Astrocyte of the hippocampus (primary cell): ENCODE measurements around the gene YARS1.

Source experiments
- DNase-seq: peaks from one replicate; pipeline ENCODE4 v3.0.0; 2011; ENCODE audit warnings: low read depth, low spot score

YARS1 gene

DNA sequence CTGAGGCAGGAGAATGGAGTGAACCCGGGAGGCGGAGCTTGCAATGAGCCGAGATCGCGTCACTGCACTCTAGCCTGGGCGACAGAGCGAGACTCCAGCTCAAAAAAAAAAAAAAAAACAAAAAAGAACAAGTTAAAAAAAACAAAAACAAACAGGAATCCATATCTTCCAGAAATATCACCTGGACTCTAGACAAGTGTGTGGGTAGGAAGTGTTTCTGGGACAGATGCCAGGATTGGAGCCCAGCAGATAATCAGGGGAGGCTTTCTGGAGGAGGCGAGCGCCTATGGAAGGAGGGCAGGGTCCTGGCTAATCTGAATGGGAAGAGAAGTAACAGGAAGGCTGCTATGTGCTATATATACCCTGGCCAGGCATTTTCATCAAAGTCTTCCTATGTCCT lies 71.0 kb downstream of the YARS1 start:
- DNase-seq: no peak

- no peak for DNase-seq
Observed at GRCh38 chr1:32744071-32744425, 73.1 kb downstream of the YARS1 start.

DNA sequence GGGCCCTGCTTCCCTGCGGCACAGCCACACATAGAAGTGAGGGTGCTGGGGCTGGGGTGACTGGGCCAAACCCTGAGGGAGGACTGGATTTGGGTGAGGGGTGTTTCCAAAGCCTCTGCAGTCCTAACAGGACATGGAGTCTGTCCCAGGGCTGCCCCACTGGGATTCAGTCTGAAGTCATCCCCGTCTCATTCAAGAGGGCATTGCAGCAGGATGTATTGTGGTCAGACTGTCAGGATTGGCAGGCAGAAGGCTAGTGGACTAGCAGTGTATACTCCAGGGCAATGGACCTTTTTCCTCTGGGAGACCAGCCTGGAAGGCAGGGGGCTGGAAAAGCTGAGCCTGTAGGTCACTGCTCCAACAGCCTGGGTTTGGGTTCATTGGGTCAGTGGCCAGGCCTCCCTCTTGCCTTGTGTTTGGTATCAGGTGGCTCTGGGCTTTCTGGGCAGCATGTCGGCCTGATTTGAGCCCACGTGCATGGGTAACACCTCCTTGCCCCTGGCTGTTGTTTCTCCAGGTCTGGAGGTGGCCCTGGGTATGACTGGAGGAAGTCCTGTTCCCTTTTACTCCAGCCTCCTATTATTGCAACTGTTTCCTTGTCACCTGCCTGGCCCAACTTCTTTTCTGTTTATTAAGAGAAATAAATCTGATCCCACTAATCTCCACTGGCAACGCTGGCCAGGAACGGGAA lies 73.6 kb downstream of the YARS1 start:
- DNase-seq: no peak

- DNase-seq: no peak
Observed at GRCh38 chr1:32742956-32743355, 74.2 kb downstream of the YARS1 start.

GRCh38 chr1:32742199-32742947 lies 74.8 kb downstream of the YARS1 start:
- no peak for DNase-seq

DNA sequence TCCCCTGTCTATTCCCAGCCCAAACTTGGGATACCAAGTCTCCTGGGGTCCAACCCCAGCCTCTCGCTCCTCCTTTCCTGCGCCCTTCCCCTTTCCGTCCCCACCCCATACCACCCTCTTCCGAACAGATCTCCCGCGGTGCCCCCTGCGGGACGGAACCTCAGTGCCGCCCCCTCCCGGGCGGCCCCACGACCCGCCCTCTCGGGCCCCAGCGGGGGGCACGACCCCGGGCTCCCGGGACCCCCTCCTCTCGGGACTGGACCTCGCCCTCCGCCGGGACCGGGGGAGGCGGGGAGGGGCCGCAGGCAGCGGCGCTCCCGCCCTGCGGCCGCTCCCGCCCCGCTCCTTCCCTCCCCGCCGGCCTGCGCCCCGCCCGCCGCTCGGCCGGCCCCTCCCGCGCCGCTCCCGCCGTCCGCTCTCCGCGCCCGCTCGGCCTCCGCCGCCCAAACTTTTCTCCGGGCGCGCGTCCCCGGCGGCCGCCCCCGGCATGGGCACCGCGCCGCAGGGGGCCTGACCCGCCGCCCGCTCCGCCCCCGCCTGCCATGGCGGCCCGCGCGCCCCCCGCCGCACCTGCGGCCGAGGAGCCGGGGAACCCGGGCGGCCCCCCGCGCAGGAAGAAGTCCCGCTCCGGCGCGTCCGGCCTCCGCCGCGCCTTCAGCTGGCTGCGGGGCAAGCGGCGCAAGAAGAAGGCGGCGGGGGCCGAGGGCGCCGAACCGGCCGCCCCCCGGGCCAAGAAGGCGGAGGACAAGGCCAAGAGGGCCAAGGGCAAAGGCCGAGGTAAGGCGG lies 75.6 kb downstream of the YARS1 start:
- peak; percentile 53 for DNase-seq

- no peak for DNase-seq
Observed at GRCh38 chr1:32741059-32741412, 76.1 kb downstream of the YARS1 start.

- DNase-seq: no peak
Observed at GRCh38 chr1:32736812-32737791, 80.1 kb downstream of the YARS1 start.

- DNase-seq: no peak
Observed at GRCh38 chr1:32733582-32734321, 83.4 kb downstream of the YARS1 start.

- DNase-seq: no peak
Observed at GRCh38 chr1:32729254-32730046, 87.7 kb downstream of the YARS1 start.

- no peak for DNase-seq
Observed at GRCh38 chr1:32728413-32729077, 88.6 kb downstream of the YARS1 start.

DNA sequence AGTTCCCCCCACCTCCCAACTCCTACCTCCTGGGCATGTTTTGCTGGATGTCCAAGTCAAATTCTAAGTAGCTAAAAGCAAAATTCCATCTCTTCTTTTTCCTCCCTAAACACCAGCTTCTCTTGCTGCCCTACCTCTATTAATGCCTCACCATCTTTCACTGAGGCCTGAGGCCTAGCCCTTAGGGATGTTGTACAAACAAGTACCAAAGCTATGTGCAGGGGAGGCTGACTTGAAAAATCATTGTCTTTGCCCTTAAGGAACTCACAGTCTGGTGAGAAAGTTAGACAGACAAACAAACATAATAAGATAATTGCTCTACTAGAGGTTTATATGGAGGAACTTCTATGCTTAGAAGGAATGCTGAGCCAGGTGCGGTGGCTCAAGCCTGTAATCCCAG lies 89.3 kb downstream of the YARS1 start:
- no peak for DNase-seq

GRCh38 chr1:32725615-32725982 lies 91.6 kb downstream of the YARS1 start:
- DNase-seq: no peak
